Upper lobe of left lung (tissue), 6 donors: Measurements from ENCODE around the gene CFAP119. TPM values are rescaled to one million over a fixed set of nuclear protein-coding genes. Genes with fewer than 3 reads are reported as not detected.

ENCODE experiments used
- ATAC-seq, 2 donors: fragments of 200-7000 bp; cut with Tn5 transposase; one replicate each; pipeline ENCODE4 v1.9.1; 2022; ENCODE audit warnings: mild to moderate bottlenecking in 2 of 2, moderate library complexity in 2 of 2; ENCODE audit not compliant: low FRiP score in 2 of 2
- DNase-seq, 2 donors: peaks; one replicate each; pipeline ENCODE4 v3.0.0-alpha.2; 2019 to 2020
- H3K27ac ChIP-seq, 4 donors: fragments of 200-600 bp; sonication (generic); one replicate each; pipeline ENCODE4 v1.5.1; 2016 to 2019
- H3K27me3 ChIP-seq, 4 donors: fragments of 200-600 bp; sonication (generic); one replicate each; pipeline ENCODE4 v1.5.1; 2017 to 2019
- H3K36me3 ChIP-seq, 4 donors: fragments of 200-600 bp; sonication (generic); one replicate each; pipeline ENCODE4 v1.5.1; 2016 to 2019
- H3K4me1 ChIP-seq, 4 donors: fragments of 200-600 bp; sonication (generic); one replicate each; pipeline ENCODE4 v1.5.1; 2018 to 2019
- H3K4me3 ChIP-seq, 4 donors: fragments of 200-600 bp; sonication (generic); one replicate each; pipeline ENCODE4 v1.5.1; 2017 to 2019; ENCODE audit warnings: mild to moderate bottlenecking in 2 of 4, moderate library complexity in 1 of 4
- H3K9me3 ChIP-seq, 4 donors: fragments of 200-600 bp; sonication (generic); one replicate each; pipeline ENCODE4 v1.5.1; 2018 to 2019
- EP300 ChIP-seq, 4 donors: sonication (generic); formaldehyde crosslinking; IDR thresholded peaks; one replicate each; pipeline ENCODE4 v1.5.1; 2017; ENCODE audit warnings: antibody characterized with exemption in 4 of 4, control low read depth in 2 of 4
- POLR2A ChIP-seq, 4 donors: fragments of 450-650 bp; IDR thresholded peaks; one replicate each; pipeline ENCODE4 v1.5.1; 2016 to 2017; ENCODE audit warnings: antibody characterized with exemption in 4 of 4, mild to moderate bottlenecking in 2 of 4
- POLR2AphosphoS5 ChIP-seq, 2 donors: sonication (generic); formaldehyde crosslinking; IDR thresholded peaks; one replicate each; pipeline ENCODE4 v1.5.1; 2017; ENCODE audit warnings: antibody characterized with exemption in 2 of 2
- WGBS, 2 donors: methylation state at CpG; one replicate each; pipeline ENCODE4 v1.1.5; 2017 to 2018; 5-methylcytosine and 5-hydroxymethylcytosine counted together
- total RNA-seq, 6 donors: library from RNA; depleted of rRNA in 4 of 6; stranded (reverse); fragments of >200 nt in 4 of 6; gene quantifications; one replicate each; pipeline versions ENCODE4 v1.1.0 to v1.2.1, GENCODE V29; 2016 to 2021
- TF ChIP-seq, protein P1 (sequence below), 6 experiments: fragments of 450-650 bp in 4 of 6; fragments of 200-600 bp in 2 of 6; sonication (generic) in 2 of 6; IDR thresholded peaks; one replicate each; pipeline ENCODE4 v1.5.1; 2016 to 2019; ENCODE audit warnings: antibody characterized with exemption in 6 of 6
- donor health status: DM: no; HTN: no; CAD: no; lungs with moderate emphysema.
- donor health status: DM: no; HTN: yes; CAD: no; lungs with severe emphysema.

The CFAP119 gene
- total RNA-seq, 6 donors from 2014 or later = 6.1 to 45.1 (median 16.0) TPM

GRCh38 chr16:30736995-30737793 is 24.7 kb downstream of the CFAP119 start:
- Histone ChIP-seq H3K27me3 (no peaks in the 10 kb centered on the region), H3K9me3 (no peaks in the 10 kb centered on the region), H3K27ac (no peak overlapping the region), H3K4me1 (peaks cover 2 to 24% (median 20%) of the 10 kb centered on the region in 4 donors), H3K36me3 (peaks cover 50 to 76% (median 70%) of the 10 kb centered on the region in 4 donors), H3K4me3 (no peak overlapping the region)
- 95 to 97% methylated on average over 17 of the region's 17 CpGs for WGBS, 2 donors
- ATAC-seq (no peak), DNase-seq (peak in 1 of 2 donors; percentile 4)
- TF ChIP-seq EP300 (IDR thresholded peaks at IDR 0.05) (no peak), POLR2A (IDR thresholded peaks at IDR 0.05) (no peak), POLR2AphosphoS5 (IDR thresholded peaks at IDR 0.05) (no peak)
- TF ChIP-seq, protein P1, sequence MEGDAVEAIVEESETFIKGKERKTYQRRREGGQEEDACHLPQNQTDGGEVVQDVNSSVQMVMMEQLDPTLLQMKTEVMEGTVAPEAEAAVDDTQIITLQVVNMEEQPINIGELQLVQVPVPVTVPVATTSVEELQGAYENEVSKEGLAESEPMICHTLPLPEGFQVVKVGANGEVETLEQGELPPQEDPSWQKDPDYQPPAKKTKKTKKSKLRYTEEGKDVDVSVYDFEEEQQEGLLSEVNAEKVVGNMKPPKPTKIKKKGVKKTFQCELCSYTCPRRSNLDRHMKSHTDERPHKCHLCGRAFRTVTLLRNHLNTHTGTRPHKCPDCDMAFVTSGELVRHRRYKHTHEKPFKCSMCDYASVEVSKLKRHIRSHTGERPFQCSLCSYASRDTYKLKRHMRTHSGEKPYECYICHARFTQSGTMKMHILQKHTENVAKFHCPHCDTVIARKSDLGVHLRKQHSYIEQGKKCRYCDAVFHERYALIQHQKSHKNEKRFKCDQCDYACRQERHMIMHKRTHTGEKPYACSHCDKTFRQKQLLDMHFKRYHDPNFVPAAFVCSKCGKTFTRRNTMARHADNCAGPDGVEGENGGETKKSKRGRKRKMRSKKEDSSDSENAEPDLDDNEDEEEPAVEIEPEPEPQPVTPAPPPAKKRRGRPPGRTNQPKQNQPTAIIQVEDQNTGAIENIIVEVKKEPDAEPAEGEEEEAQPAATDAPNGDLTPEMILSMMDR (IDR thresholded peaks at IDR 0.05) = no peak

GRCh38 chr16:30731411-30731810 is 30.5 kb downstream of the CFAP119 start:
- Histone ChIP-seq H3K4me3 (no peak overlapping the region), H3K9me3 (no peaks in the 10 kb centered on the region), H3K36me3 (peaks cover 54 to 96% (median 76%) of the 10 kb centered on the region in 4 donors), H3K4me1 (no peaks in the 10 kb centered on the region), H3K27ac (no peak overlapping the region), H3K27me3 (no peaks in the 10 kb centered on the region)
- TF ChIP-seq, protein P1 (IDR thresholded peaks at IDR 0.05) = no peak
- TF ChIP-seq EP300 (IDR thresholded peaks at IDR 0.05) (no peak), POLR2AphosphoS5 (IDR thresholded peaks at IDR 0.05) (no peak), POLR2A (IDR thresholded peaks at IDR 0.05) (no peak)
- no peak for ATAC-seq
- no peak for DNase-seq
- 95 to 100% methylated on average over 3 of the region's 3 CpGs for WGBS, 2 donors

- H3K36me3 ChIP-seq = peaks cover 44 to 97% (median 76%) of the 10 kb centered on the region in 4 donors
- peak in 1 of 2 donors; percentile 47 for DNase-seq
- H3K9me3 ChIP-seq = no peaks in the 10 kb centered on the region
- TF ChIP-seq POLR2AphosphoS5 (IDR thresholded peaks at IDR 0.05) (no peak), EP300 (IDR thresholded peaks at IDR 0.05) (no peak), POLR2A (IDR thresholded peaks at IDR 0.05) (no peak)
- TF ChIP-seq, protein P1 (IDR thresholded peaks at IDR 0.05) = no peak
- WGBS, 2 donors = 80 to 81% methylated on average over 17 of the region's 17 CpGs
- H3K4me1 ChIP-seq = no peaks in the 10 kb centered on the region
- no peaks in the 10 kb centered on the region for H3K27me3 ChIP-seq
- H3K4me3 ChIP-seq = no peak overlapping the region
- ATAC-seq = peak in 1 of 2 donors; percentile 44
- peak overlapping the region in 1 of 4 donors; percentile 16 for H3K27ac ChIP-seq
Measured at GRCh38 chr16:30728899-30729672, 32.8 kb downstream of the CFAP119 start.

GRCh38 chr16:30728321-30728720 is 33.5 kb downstream of the CFAP119 start:
- Histone ChIP-seq H3K4me1 (no peaks in the 10 kb centered on the region), H3K27me3 (no peaks in the 10 kb centered on the region), H3K27ac (no peak overlapping the region), H3K4me3 (no peak overlapping the region), H3K36me3 (peaks cover 41 to 97% (median 76%) of the 10 kb centered on the region in 4 donors), H3K9me3 (no peaks in the 10 kb centered on the region)
- WGBS, 2 donors = 93 to 95% methylated on average over 6 of the region's 6 CpGs
- ATAC-seq (no peak), DNase-seq (no peak)
- TF ChIP-seq POLR2A (IDR thresholded peaks at IDR 0.05) (no peak), POLR2AphosphoS5 (IDR thresholded peaks at IDR 0.05) (no peak)

DNA sequence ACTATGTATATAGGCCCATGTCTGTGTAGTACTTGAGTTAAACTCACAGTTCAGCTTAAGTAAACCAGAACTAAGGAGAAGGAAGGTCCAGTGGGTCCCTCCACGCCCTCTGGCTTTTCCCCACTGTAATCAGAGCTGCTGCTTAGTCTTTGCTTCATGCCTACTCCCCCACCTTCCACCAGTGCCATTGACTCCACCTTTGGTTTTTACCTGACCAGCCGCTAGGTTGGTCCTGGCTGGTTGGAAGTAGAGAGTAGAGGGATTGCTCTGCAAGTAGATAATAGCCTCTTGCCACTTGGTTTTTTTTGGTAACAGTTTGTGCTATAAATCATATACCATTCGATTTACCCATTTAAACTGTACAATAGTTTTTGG is 36.5 kb downstream of the CFAP119 start:
- Histone ChIP-seq H3K4me1 (no peaks in the 10 kb centered on the region), H3K27me3 (no peaks in the 10 kb centered on the region), H3K36me3 (peaks cover 55 to 98% (median 78%) of the 10 kb centered on the region in 4 donors), H3K4me3 (no peak overlapping the region), H3K27ac (peak overlapping the region in 2 of 4 donors; percentile 45 to 64), H3K9me3 (no peaks in the 10 kb centered on the region)
- 91 to 95% methylated on average over 3 of the region's 3 CpGs for WGBS, 2 donors
- no peak for DNase-seq
- no peak for ATAC-seq
- TF ChIP-seq EP300 (IDR thresholded peaks at IDR 0.05) = no peak
- no peak for TF ChIP-seq POLR2A (IDR thresholded peaks at IDR 0.05)
- TF ChIP-seq, protein P1 (IDR thresholded peaks at IDR 0.05) = no peak
- TF ChIP-seq POLR2AphosphoS5 (IDR thresholded peaks at IDR 0.05) = no peak
